Smooth muscle cell (in vitro differentiated cells): Measurements from ENCODE around the gene LYRM7. TPM values are rescaled to one million over a fixed set of nuclear protein-coding genes. Genes with fewer than 3 reads are reported as not detected.

Source experiments
- DNase-seq: peaks from one replicate; lab custom pipeline; 2025; ENCODE audit not compliant: unreplicated experiment; lab: John Stamatoyannopoulos, UW
- H2AFZ ChIP-seq: fragments of 200-600 bp; sonication (generic); 2 replicates; pipeline ENCODE4 v1.6.0; 2016; ENCODE audit warnings: antibody characterized with exemption, low read depth, mild to moderate bottlenecking
- H3F3A ChIP-seq: fragments of 200-600 bp; sonication (generic); 2 replicates; pipeline ENCODE4 v1.6.0; 2017; ENCODE audit warnings: antibody characterized with exemption, low read depth
- H3K27ac ChIP-seq: fragments of 200-600 bp; sonication (generic); 2 replicates; pipeline ENCODE4 v1.5.1; 2016; ENCODE audit warnings: low read depth, mild to moderate bottlenecking
- H3K27me3 ChIP-seq: fragments of 200-600 bp; sonication (generic); 2 replicates; pipeline ENCODE4 v1.6.1; 2016; ENCODE audit warnings: low read depth, mild to moderate bottlenecking
- H3K36me3 ChIP-seq: fragments of 200-600 bp; sonication (generic); 2 replicates; pipeline ENCODE4 v1.5.1; 2016; ENCODE audit warnings: low read depth
- H3K4me1 ChIP-seq: fragments of 200-600 bp; sonication (generic); 2 replicates; pipeline ENCODE4 v1.5.1; 2016; ENCODE audit warnings: low read depth
- H3K4me2 ChIP-seq: fragments of 200-600 bp; sonication (generic); 2 replicates; pipeline ENCODE4 v1.6.0; 2016; ENCODE audit warnings: mild to moderate bottlenecking
- H3K4me3 ChIP-seq: fragments of 200-600 bp; sonication (generic); 2 replicates; pipeline ENCODE4 v1.5.1; 2016; ENCODE audit warnings: mild to moderate bottlenecking
- H3K79me2 ChIP-seq: fragments of 200-600 bp; sonication (generic); 2 replicates; pipeline ENCODE4 v1.6.0; 2016; ENCODE audit warnings: low read depth, mild to moderate bottlenecking
- H3K9ac ChIP-seq: fragments of 200-600 bp; sonication (generic); 2 replicates; pipeline ENCODE4 v1.6.0; 2016; ENCODE audit warnings: low read depth
- H3K9me3 ChIP-seq: fragments of 200-600 bp; sonication (generic); replicated peaks from 2 replicates; pipeline ENCODE4 v1.5.1; 2016; ENCODE audit warnings: low read depth
- H4K20me1 ChIP-seq: fragments of 200-600 bp; sonication (generic); 2 replicates; pipeline ENCODE4 v1.6.0; 2016; ENCODE audit warnings: low read depth
- WGBS: methylation state at CpG from one replicate; pipeline ENCODE4 v1.1.7; 2016; ENCODE audit warnings: low lambda C conversion rate; 5-methylcytosine and 5-hydroxymethylcytosine counted together
- polyA plus RNA-seq: library from polyadenylated mRNA; unstranded; fragments of >200 nt; fragmentation: Nextera tagmentation; extraction: Ambion mirVana; gene quantifications from 2 replicates; pipeline ENCODE4 v1.2.1, GENCODE V29; 2016
- total RNA-seq: library from RNA; depleted of rRNA; stranded (reverse); fragments of >200 nt; gene quantifications from 2 replicates; pipeline ENCODE4 v1.2.3, GENCODE V29; 2014
- TF ChIP-seq, protein P1 (sequence below): fragments of 200-600 bp; sonication (generic); IDR thresholded peaks from 2 replicates; pipeline ENCODE4 v1.5.1; 2017; ENCODE audit warnings: borderline replicate concordance, mild to moderate bottlenecking, antibody characterized with exemption; ENCODE audit not compliant: insufficient read depth, poor library complexity, severe bottlenecking

Gene LYRM7
- total and polyA plus RNA-seq, 2 experiments from 2014 or later: 6.7 to 11.5 TPM

DNA sequence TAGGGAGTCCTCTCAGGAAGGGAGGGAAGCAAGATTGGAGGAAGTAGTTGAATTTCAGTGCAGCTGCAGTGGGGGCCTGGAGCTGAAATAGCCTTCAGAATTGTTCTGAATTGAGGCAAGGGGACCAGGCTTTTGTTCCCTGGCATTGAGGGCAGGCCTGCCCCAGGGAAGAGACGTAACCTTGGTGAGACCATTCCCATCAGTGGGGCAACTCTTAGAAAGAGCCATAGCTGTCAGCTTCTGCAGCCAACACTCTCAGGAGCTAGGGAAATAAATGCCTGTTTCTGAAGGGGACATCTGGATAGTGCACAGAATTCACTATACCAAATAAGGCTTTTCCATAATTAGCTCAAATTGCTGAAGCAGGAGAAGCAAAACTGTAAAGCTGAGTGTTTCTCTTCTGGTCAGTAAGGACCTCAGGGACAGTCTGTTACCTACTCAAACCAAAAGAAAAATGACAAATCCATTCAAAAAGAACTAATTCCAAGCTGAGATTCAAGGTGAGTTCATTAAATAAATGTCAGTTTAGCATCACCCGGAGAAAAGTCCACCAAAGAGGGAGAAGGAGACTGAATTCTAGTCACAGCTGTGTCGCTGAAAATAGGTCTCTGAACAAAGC, 44.0 kb downstream of the LYRM7 start:
- Histone ChIP-seq H3K27me3 (no peaks in the 10 kb centered on the region), H3F3A (no peaks in the 10 kb centered on the region), H3K27ac (no peak overlapping the region), H3K4me1 (peaks cover 10% of the 10 kb centered on the region), H3K4me2 (no peak overlapping the region), H4K20me1 (no peaks in the 10 kb centered on the region), H3K4me3 (no peak overlapping the region), H3K79me2 (no peaks in the 10 kb centered on the region), H3K9ac (no peak overlapping the region), H3K36me3 (no peaks in the 10 kb centered on the region), H2AFZ (no peak overlapping the region), H3K9me3 (no peaks in the 10 kb centered on the region)
- 79% methylated on average over 3 of the region's 3 CpGs for WGBS
- no peak for DNase-seq
- TF ChIP-seq, protein P1, sequence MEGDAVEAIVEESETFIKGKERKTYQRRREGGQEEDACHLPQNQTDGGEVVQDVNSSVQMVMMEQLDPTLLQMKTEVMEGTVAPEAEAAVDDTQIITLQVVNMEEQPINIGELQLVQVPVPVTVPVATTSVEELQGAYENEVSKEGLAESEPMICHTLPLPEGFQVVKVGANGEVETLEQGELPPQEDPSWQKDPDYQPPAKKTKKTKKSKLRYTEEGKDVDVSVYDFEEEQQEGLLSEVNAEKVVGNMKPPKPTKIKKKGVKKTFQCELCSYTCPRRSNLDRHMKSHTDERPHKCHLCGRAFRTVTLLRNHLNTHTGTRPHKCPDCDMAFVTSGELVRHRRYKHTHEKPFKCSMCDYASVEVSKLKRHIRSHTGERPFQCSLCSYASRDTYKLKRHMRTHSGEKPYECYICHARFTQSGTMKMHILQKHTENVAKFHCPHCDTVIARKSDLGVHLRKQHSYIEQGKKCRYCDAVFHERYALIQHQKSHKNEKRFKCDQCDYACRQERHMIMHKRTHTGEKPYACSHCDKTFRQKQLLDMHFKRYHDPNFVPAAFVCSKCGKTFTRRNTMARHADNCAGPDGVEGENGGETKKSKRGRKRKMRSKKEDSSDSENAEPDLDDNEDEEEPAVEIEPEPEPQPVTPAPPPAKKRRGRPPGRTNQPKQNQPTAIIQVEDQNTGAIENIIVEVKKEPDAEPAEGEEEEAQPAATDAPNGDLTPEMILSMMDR: no peak

- TF ChIP-seq, protein P1: no peak
- Histone ChIP-seq H3K27ac (no peak overlapping the region), H3F3A (no peaks in the 10 kb centered on the region), H2AFZ (no peak overlapping the region), H4K20me1 (no peaks in the 10 kb centered on the region), H3K79me2 (no peaks in the 10 kb centered on the region), H3K4me1 (no peaks in the 10 kb centered on the region), H3K36me3 (no peaks in the 10 kb centered on the region), H3K9me3 (no peaks in the 10 kb centered on the region), H3K4me2 (no peak overlapping the region), H3K9ac (no peak overlapping the region), H3K27me3 (no peaks in the 10 kb centered on the region), H3K4me3 (no peak overlapping the region)
- WGBS: 88% methylated on average over 4 of the region's 4 CpGs
- no peak for DNase-seq
Measured at GRCh38 chr5:131217791-131218190, 47.0 kb downstream of the LYRM7 start.

GRCh38 chr5:131218392-131218791, 47.6 kb downstream of the LYRM7 start:
- Histone ChIP-seq H3K4me2 (no peak overlapping the region), H3K79me2 (no peaks in the 10 kb centered on the region), H3K4me3 (no peak overlapping the region), H3K27ac (no peak overlapping the region), H3K9me3 (no peaks in the 10 kb centered on the region), H2AFZ (no peak overlapping the region), H3K36me3 (no peaks in the 10 kb centered on the region), H3K27me3 (no peaks in the 10 kb centered on the region), H4K20me1 (no peaks in the 10 kb centered on the region), H3K9ac (no peak overlapping the region), H3F3A (no peaks in the 10 kb centered on the region), H3K4me1 (no peaks in the 10 kb centered on the region)
- TF ChIP-seq, protein P1: no peak
- WGBS: 54% methylated on average over 4 of the region's 4 CpGs
- no peak for DNase-seq

DNA sequence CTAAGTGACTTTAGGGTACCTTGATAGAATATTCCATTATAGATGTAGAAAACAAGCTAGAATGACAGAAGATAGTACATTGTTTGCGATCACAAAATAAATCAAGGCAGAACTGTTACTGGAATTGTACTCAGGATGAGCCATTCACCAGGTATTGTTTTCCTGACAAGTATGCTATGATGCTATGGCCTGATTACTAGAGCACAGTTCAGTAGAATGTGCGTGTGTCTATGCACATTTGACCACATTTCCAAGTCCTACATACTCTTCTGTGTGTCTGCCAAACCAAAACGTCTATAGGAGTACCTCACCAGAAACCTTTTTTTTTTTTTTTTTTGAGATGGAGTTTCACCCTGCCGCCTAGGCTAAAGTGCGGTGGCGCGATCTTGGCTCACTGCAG, 49.8 kb downstream of the LYRM7 start:
- Histone ChIP-seq H3K9ac (no peak overlapping the region), H3K9me3 (no peaks in the 10 kb centered on the region), H3K27ac (no peak overlapping the region), H3K27me3 (no peaks in the 10 kb centered on the region), H3K79me2 (no peaks in the 10 kb centered on the region), H3K4me2 (no peak overlapping the region), H4K20me1 (no peaks in the 10 kb centered on the region), H3F3A (no peaks in the 10 kb centered on the region), H2AFZ (no peak overlapping the region), H3K4me1 (no peaks in the 10 kb centered on the region), H3K4me3 (no peak overlapping the region), H3K36me3 (no peaks in the 10 kb centered on the region)
- 93% methylated on average over 7 of the region's 7 CpGs for WGBS
- DNase-seq: no peak
- TF ChIP-seq, protein P1: no peak
